ENCODE results near the gene TM4SF20.

TM4SF20 gene, protein sequence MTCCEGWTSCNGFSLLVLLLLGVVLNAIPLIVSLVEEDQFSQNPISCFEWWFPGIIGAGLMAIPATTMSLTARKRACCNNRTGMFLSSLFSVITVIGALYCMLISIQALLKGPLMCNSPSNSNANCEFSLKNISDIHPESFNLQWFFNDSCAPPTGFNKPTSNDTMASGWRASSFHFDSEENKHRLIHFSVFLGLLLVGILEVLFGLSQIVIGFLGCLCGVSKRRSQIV
- total RNA-seq, result 0 to 0.06 (median 0) reads per million in 9 experiments

DNA sequence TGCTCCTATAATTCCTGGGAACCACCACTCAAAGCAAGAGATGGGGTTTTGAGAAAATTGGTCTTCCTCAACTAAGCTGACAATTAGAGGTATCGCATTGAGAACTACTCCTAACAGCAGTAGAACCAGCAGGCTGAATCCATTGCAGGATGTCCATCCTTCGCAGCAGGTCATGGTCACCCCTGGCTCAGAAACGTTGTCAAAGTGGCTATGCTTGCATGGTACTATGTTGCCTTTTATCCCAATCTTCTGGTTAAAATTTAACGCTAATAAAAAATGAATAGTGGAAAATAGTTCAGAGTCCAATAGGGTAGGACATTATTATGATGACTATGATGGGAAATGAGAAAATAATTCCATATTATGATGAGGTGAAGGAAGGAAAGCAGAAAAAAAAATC lies at the start of gene TM4SF20:
Gene TM4SF20, minus strand, starts transcription at position 212 of the 400 bp plus-strand sequence. Its CDS starts 38 bp downstream, at position 174.
- Mint-ChIP-seq H3K4me1 (ENCODE audit: low read depth in 2 of 2) (peaks cover 0 to 1% of the 10 kb centered on the region in 2 donors), H3K36me3 (ENCODE audit: insufficient read depth) (no peaks in the 10 kb centered on the region), H3K27me3 (peaks cover 32 to 77% of the 10 kb centered on the region in 2 donors), H3K27ac (no peak within 1 kb of the TSS), H3K4me3 (no peak within 1 kb of the TSS), H3K9me3 (no peaks in the 10 kb centered on the region)
- no peak for ATAC-seq (replicated peaks)
- no peak for DNase-seq

DNA sequence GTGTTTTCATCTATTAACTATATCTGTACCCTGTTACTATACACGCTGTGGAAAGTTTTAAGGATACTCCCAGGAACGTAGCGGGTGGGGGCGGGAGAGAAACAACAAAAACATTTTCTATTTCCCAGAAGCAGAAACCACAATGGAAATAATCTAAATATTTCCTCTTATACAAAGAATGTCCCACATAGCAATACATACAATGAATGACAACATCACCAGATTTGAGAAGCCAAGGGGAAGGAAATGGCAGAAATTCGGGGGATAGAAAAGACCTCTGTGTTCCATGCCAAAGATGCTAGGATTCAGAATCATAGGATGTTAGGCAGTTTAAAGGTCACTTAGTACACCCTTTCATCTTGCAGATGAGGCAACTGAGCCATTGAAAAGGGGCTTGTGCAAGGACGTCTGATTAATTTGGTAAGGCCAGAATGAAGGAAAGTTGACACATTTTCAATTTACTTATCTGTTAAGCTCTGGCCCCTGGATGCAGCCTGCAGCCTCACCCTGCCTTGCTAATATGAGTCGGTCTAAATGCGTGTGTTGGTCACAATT lies 49.7 kb upstream of the TM4SF20 start:
- H3K36me3 Mint-ChIP-seq (ENCODE audit: insufficient read depth), result no peaks in the 10 kb centered on the region

DNA sequence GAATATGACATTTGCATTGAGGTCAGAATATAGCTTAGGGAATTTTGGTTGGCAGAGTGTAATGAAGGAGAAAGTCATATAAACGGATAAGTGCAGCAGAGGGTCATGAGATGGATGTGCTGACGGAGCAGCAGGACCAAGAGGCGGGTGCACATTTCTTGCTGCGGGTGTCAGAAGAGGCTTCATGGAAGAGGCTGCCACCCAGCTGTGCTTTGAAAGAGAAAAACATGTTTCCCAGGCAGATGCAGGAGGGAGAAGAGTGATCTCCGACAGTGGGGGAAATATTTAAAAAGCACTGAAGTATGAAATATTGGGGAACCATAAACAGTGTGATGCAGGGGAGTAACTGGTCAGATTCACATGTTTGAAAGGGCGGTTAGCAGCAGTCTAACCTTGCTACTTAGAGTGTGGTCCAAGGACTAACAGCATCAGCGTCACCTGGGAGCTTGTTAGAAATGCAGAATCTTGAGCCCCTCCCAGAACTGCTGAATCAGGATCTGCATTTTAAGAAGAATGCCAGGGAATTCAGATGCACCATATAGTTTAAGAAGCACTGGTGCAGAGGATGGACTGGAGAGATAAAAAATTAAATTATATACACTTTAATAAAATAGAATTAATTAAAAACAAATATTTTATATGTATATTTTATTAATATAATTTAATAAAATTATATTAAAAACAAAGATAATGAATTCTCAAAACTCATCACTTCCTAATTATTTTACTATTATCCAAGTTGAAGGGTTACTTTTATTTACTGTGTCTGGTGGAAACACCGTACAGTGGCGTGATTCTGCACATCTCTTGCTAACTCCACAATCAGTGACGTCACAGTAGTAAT lies 44.8 kb upstream of the TM4SF20 start:
- no peaks in the 10 kb centered on the region for H3K4me1 Mint-ChIP-seq (ENCODE audit: low read depth in 2 of 2)
- ATAC-seq (replicated peaks) (no peak), DNase-seq (no peak)
- peaks cover 7 to 26% of the 10 kb centered on the region in 2 donors for H3K27me3 Mint-ChIP-seq
- no peaks in the 10 kb centered on the region for H3K9me3 Mint-ChIP-seq
- no peaks in the 10 kb centered on the region for H3K36me3 Mint-ChIP-seq (ENCODE audit: insufficient read depth)
- no peak overlapping the region for H3K4me3 Mint-ChIP-seq
- H3K27ac Mint-ChIP-seq, result no peak overlapping the region

More for the DNA sequence above, 49.7 kb upstream of the TM4SF20 start:
- H3K27me3 Mint-ChIP-seq, result peaks cover 16 to 41% of the 10 kb centered on the region in 2 donors
- no peak overlapping the region for H3K4me3 Mint-ChIP-seq
- no peaks in the 10 kb centered on the region for H3K4me1 Mint-ChIP-seq (ENCODE audit: low read depth in 2 of 2)
- DNase-seq (no peak), ATAC-seq (replicated peaks) (no peak)
- H3K9me3 Mint-ChIP-seq, result peaks cover 8 to 12% of the 10 kb centered on the region in 2 donors
- no peak overlapping the region for H3K27ac Mint-ChIP-seq

DNA sequence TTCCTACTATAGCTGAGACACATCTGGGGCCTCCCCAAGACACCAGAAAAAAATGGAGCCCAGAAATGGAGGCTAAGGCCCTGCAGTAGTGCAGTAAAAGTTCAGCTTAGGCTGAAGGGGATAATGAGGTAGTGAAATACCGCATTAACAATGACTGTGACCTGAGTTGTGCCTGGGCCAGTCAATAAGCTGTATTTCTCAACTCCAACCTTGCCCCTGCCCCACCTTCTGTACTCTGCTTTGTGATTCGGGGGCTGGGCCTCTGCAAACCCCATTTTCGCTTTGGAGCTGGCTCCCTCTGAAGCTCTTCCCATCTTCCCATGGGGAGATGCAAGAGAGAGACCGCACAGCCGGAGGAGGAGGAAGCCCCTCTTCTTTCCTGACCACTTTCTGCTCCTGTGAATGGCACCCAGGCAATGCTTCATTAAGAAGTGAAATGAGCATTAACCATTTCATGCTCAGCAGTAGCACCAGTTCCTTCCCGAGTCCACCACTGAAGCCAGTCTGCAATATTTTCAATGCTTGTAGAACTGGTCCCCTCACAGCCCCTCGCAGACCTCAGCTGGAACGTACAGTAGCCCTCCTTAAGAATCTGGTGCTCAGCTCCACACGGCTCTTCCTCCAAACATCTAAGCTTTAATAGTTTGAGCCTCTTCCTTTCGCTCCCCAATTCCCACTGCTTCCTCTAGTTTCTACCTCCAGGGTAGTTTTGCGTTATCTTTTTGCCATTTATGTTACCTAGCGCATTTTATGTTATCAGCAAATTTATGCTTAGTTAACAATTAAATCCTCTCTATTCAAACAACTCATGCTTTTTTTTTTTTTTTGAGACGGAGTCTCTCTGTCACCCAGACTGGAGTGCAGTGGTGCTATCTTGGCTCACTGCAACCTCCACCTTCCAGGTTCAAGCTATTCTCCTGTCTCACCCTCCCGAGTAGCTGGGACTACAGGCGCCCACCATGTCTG lies 41.3 kb upstream of the TM4SF20 start:
- no peak for DNase-seq
- Mint-ChIP-seq H3K27me3 (peaks cover 0 to 12% of the 10 kb centered on the region in 2 donors), H3K36me3 (ENCODE audit: insufficient read depth) (no peaks in the 10 kb centered on the region), H3K4me1 (ENCODE audit: low read depth in 2 of 2) (no peaks in the 10 kb centered on the region), H3K4me3 (no peak overlapping the region), H3K9me3 (no peaks in the 10 kb centered on the region), H3K27ac (peak overlapping the region in 1 of 2 donors; percentile 3)
- no peak for ATAC-seq (replicated peaks)

DNA sequence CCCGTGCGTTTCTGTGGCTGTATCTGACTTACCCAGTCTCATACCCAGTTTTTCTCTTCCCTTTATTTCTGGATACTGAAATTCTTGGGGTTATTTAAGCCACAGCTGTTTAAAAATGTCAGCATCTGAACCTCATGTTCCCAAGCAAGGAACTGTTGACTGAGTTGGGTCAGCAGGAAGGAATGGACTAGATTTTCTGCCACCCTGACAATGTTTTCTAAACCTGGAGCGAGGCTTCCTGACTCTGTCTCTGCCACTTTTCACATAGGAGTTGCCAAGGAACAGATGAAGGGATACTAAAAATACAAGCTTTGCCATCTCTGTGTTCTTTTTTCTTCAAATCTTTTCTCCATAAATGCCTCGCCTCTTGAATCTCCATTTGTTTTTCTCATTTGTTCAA lies 37.6 kb upstream of the TM4SF20 start:
- no peak for ATAC-seq (replicated peaks)
- H3K27me3 Mint-ChIP-seq, result no peaks in the 10 kb centered on the region
- DNase-seq, result no peak
- H3K4me3 Mint-ChIP-seq, result no peak overlapping the region
- H3K9me3 Mint-ChIP-seq, result no peaks in the 10 kb centered on the region
- peaks cover 3% of the 10 kb centered on the region for H3K36me3 Mint-ChIP-seq (ENCODE audit: insufficient read depth)
- H3K27ac Mint-ChIP-seq, result no peak overlapping the region
- peaks cover 0 to 2% of the 10 kb centered on the region in 2 donors for H3K4me1 Mint-ChIP-seq (ENCODE audit: low read depth in 2 of 2)

- H3K27me3 Mint-ChIP-seq, result no peaks in the 10 kb centered on the region
- H3K4me3 Mint-ChIP-seq, result no peak overlapping the region
- no peaks in the 10 kb centered on the region for H3K9me3 Mint-ChIP-seq
- ATAC-seq (replicated peaks), result no peak
- no peak for DNase-seq
- peak overlapping the region in 1 of 2 donors; percentile 78 for H3K27ac Mint-ChIP-seq
- H3K36me3 Mint-ChIP-seq (ENCODE audit: insufficient read depth), result peaks cover 3% of the 10 kb centered on the region
- peaks cover 0 to 2% of the 10 kb centered on the region in 2 donors for H3K4me1 Mint-ChIP-seq (ENCODE audit: low read depth in 2 of 2)
These were observed 36.7 kb upstream of the TM4SF20 start for GRCh38 chr2:227415538-227416424.

DNA sequence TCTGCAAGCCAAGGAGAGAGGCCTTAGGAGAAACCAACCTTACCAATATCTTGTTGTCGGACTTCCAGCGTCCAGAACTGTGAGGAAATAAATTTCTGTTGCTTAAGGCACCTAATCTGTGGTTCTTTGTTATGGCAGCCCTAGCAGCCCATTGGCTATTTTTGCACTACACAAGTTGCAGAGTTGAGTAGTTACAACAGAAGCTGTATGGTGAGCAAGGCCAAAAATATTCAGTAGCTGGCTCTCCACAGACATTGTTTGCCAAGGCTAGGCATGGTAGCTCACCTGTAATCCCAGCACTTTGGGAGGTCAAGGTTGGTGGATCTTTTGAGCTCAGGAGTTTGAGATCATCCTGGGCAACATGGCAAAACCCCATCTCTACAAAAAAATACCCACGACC lies 35.7 kb upstream of the TM4SF20 start:
- no peaks in the 10 kb centered on the region for H3K9me3 Mint-ChIP-seq
- peaks cover 0 to 2% of the 10 kb centered on the region in 2 donors for H3K4me1 Mint-ChIP-seq (ENCODE audit: low read depth in 2 of 2)
- H3K27ac Mint-ChIP-seq, result peak overlapping the region; percentile 62 to 78
- no peak for DNase-seq
- H3K36me3 Mint-ChIP-seq (ENCODE audit: insufficient read depth), result peaks cover 3% of the 10 kb centered on the region
- no peaks in the 10 kb centered on the region for H3K27me3 Mint-ChIP-seq
- ATAC-seq (replicated peaks), result no peak
- H3K4me3 Mint-ChIP-seq, result no peak overlapping the region

DNA sequence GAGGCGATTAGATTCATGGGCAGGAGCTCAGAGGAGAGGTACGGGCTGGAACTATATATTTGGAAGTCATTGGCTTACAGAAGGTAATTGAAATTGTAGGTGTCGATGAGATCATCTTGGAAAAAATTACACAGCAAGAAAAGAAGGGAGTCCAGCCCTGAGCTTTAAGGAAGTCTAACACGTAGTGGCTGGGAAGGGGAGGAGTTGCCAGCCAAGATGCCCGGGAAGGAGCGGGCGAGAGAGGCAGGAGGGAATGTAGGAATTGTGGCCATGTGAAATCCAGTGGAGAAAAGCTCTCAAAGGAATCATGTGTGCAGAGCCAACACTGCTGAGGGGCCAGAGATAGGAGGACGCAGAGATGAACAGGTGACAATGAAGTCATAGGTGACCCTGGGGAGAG lies 34.3 kb upstream of the TM4SF20 start:
- peaks cover 0 to 2% of the 10 kb centered on the region in 2 donors for H3K4me1 Mint-ChIP-seq (ENCODE audit: low read depth in 2 of 2)
- no peak overlapping the region for H3K4me3 Mint-ChIP-seq

GRCh38 chr2:227412877-227413276 lies 33.8 kb upstream of the TM4SF20 start:
- Mint-ChIP-seq H3K4me1 (ENCODE audit: low read depth in 2 of 2) (peaks cover 0 to 2% of the 10 kb centered on the region in 2 donors), H3K9me3 (no peaks in the 10 kb centered on the region), H3K4me3 (no peak overlapping the region)

More for the DNA sequence above, 34.3 kb upstream of the TM4SF20 start:
- no peak for DNase-seq
- no peak for ATAC-seq (replicated peaks)
- Mint-ChIP-seq H3K9me3 (no peaks in the 10 kb centered on the region), H3K27ac (no peak overlapping the region), H3K36me3 (ENCODE audit: insufficient read depth) (peaks cover 3% of the 10 kb centered on the region), H3K27me3 (no peaks in the 10 kb centered on the region)

DNA sequence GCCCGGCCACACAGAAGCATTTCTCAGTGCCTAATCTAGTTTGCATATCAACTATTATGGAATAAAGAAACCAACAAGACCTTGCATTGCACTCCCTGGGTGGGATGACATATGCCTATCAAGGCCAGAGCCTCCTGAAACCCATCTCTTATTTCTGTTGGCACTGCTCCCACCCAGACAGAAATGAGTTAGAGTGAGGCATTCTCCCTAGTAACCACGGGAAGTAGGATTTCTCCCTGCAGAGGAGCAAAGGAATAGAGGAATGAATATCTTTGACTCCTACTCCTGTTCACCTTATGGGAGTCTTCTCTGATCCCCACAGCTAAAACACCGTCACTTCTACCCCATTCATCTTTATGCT lies 32.9 kb upstream of the TM4SF20 start:
- H3K9me3 Mint-ChIP-seq, result no peaks in the 10 kb centered on the region
- peaks cover 3% of the 10 kb centered on the region for H3K36me3 Mint-ChIP-seq (ENCODE audit: insufficient read depth)
- H3K4me1 Mint-ChIP-seq (ENCODE audit: low read depth in 2 of 2), result peaks cover 0 to 2% of the 10 kb centered on the region in 2 donors
- H3K27me3 Mint-ChIP-seq, result peaks cover 0 to 9% of the 10 kb centered on the region in 2 donors
- ATAC-seq (replicated peaks) (no peak), DNase-seq (no peak)
- H3K27ac Mint-ChIP-seq, result no peak overlapping the region
- no peak overlapping the region for H3K4me3 Mint-ChIP-seq

More at GRCh38 chr2:227412877-227413276, 33.8 kb upstream of the TM4SF20 start:
- Mint-ChIP-seq H3K27me3 (peaks cover 0 to 3% of the 10 kb centered on the region in 2 donors), H3K27ac (no peak overlapping the region), H3K36me3 (ENCODE audit: insufficient read depth) (peaks cover 3% of the 10 kb centered on the region)
- no peak for DNase-seq
- no peak for ATAC-seq (replicated peaks)

GRCh38 chr2:227411320-227411989 lies 32.3 kb upstream of the TM4SF20 start:
- DNase-seq, result no peak
- H3K36me3 Mint-ChIP-seq (ENCODE audit: insufficient read depth), result peaks cover 3% of the 10 kb centered on the region

GRCh38 chr2:227410191-227410590 lies 31.1 kb upstream of the TM4SF20 start:
- Mint-ChIP-seq H3K27ac (no peak overlapping the region), H3K4me1 (ENCODE audit: low read depth in 2 of 2) (peaks cover 2 to 9% of the 10 kb centered on the region in 2 donors), H3K9me3 (no peaks in the 10 kb centered on the region), H3K27me3 (peaks cover 0 to 9% of the 10 kb centered on the region in 2 donors), H3K4me3 (no peak overlapping the region), H3K36me3 (ENCODE audit: insufficient read depth) (peaks cover 2% of the 10 kb centered on the region)
- no peak for ATAC-seq (replicated peaks)
- DNase-seq, result no peak

More at GRCh38 chr2:227411320-227411989, 32.3 kb upstream of the TM4SF20 start:
- H3K4me3 Mint-ChIP-seq, result no peak overlapping the region
- peaks cover 0 to 2% of the 10 kb centered on the region in 2 donors for H3K4me1 Mint-ChIP-seq (ENCODE audit: low read depth in 2 of 2)
- peaks cover 0 to 9% of the 10 kb centered on the region in 2 donors for H3K27me3 Mint-ChIP-seq
- H3K27ac Mint-ChIP-seq, result no peak overlapping the region
- peak; percentile 45 for ATAC-seq (replicated peaks)
- H3K9me3 Mint-ChIP-seq, result no peaks in the 10 kb centered on the region

All from effector memory CD8-positive, alpha-beta T cell (primary cell).